ENCODE measurements around the gene SDCCAG8.

DNA sequence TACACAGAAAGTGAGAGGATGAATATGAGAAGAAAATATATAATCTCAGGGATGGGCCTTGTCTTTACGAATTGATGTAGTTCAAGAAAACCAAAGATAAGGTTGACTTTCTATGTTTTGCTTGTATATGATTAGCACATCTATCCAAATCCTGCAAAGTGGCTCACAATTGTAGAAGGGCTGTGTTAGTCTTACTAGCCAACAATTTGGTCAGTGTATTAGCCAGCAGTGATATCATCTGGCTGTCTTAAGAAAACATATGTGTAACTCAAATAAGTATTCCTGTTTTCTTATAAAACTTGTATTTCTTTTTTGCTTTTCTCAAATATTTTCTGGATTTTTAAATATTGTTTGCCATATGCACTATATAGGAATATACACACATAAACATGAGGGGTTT is 5.5 kb downstream of the SDCCAG8 start:
- TF ChIP-seq POLR2AphosphoS5 (IDR thresholded peaks at IDR 0.05; ENCODE audit: borderline replicate concordance, low read depth, low read length) (no peak), EZH2 (IDR thresholded peaks at IDR 0.05) (no peak), FOXP2 (optimal IDR thresholded peaks at IDR 0.05; ENCODE audit: control extremely low read depth, extremely low read length, insufficient read depth) (no peak)

Measured in SK-N-MC (cell line).